Skeletal muscle cell (primary cell): ENCODE data around the gene DOK7.

Experiments used
- DNase-seq: peaks from one replicate; pipeline ENCODE4 v3.0.0-alpha.2; 2010; ENCODE audit warnings: low read depth
- H3K4me3 ChIP-seq: 2 replicates; pipeline ENCODE4 v1.5.1; 2011; ENCODE audit warnings: low read depth, mild to moderate bottlenecking, control low read depth, low read length, moderate library complexity

The DOK7 gene

DNA sequence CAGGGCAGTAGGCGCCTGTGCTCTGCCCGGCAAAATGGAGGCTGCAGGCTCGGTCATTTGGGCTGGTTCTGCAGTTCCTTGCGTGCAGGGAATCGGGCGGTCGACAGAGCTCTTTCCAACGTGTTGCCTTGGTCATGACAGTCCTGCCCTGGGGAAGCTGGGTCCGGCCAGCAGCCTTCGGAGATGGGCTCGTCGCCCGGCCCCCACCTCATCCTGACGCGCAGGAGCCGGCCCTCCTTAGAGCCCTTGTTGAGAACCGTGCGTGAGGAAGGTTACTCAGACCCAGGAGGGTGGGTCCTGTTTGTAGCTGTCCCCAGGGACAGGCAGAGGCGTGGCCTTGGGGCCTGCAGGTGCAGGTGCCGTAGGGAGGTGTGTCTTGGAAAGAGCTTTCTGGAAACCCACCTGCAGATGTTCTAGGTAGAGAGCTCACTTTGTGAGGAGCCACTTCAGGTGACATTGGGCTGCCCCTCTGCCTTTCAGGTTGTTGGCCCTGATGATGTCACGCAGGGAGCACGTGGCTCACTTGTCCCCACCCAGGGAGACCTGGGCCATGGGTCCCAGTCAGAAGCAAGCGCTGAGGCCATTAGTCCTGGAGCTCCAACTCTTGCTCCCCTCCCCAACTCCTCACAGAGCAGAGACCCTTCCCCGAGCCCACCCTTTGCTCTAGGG lies 36.5 kb upstream of the DOK7 start:
- DNase-seq = no peak
- no peak overlapping the region for H3K4me3 ChIP-seq

GRCh38 chr4:3427134-3427476 lies 36.0 kb upstream of the DOK7 start:
- DNase-seq = no peak
- no peak overlapping the region for H3K4me3 ChIP-seq

- H3K4me3 ChIP-seq = no peak overlapping the region
Observed at GRCh38 chr4:3427706-3428446, 35.2 kb upstream of the DOK7 start.

GRCh38 chr4:3429651-3430050 lies 33.5 kb upstream of the DOK7 start:
- no peak for DNase-seq
- H3K4me3 ChIP-seq = no peak overlapping the region

More at GRCh38 chr4:3427706-3428446, 35.2 kb upstream of the DOK7 start:
- DNase-seq = no peak

DNA sequence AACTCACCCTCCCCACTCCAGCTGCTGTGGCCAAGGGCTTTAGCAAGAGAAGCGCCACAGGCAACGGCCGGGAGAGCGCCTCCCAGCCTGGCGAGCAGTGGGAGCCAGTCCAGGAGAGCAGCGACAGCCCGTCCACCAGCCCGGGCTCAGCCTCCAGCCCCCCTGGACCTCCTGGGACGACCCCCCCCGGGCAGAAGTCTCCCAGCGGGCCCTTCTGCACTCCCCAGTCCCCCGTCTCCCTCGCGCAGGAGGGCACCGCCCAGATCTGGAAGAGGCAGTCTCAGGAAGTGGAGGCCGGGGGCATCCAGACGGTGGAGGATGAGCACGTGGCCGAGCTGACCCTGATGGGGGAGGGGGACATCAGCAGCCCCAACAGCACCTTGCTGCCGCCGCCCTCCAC lies 32.6 kb upstream of the DOK7 start:
- H3K4me3 ChIP-seq = no peak overlapping the region
- DNase-seq = no peak

DNA sequence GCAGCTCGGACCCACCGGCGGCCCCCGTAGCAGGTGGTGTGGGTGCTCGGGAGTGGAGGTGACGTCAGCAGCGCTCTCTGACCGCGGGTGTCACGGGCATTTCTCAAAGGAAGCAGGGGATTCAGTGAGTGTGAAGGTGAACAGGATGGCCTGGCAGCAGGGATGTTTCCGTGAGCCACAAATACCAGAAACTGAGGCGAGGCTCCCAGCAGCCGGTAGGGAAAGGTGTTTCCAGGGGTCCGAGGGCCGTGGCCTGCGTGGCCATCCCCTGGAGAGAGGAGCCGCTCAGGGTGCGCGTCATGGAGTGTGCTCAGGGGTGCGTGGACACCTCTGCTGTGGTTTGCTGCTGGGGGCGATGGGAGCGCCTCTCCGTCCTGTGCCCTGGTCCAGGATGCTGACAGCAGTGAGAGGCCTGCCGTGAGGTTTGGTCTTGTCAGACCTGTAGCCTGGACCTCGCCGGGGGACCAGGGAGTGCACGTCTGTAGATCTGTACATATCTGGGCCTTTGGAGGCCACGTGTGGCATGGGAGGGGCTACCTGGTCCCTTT lies 31.6 kb upstream of the DOK7 start:
- no peak for DNase-seq
- H3K4me3 ChIP-seq = no peak overlapping the region

DNA sequence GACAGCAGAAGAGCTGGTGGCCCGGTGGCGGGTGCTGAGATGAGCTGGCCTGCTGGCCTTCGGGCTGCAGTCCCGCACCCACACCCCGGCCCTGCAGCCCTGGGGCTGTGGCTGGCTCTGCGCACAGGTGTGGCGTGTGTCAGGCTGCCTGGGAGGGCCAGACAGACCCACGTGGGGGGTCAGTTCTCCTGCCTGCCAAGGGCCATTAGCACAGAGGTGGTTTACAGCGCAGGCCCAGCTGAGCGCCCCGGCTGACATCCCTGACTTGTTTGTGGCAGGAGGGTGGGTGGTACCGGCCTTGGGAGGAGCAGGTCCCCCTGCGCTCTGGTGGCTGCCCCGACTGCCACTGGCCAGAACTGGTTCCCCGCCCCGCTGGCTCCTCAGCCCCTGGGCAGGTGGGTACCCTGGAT lies 30.7 kb upstream of the DOK7 start:
- H3K4me3 ChIP-seq = no peak overlapping the region
- DNase-seq = no peak

DNA sequence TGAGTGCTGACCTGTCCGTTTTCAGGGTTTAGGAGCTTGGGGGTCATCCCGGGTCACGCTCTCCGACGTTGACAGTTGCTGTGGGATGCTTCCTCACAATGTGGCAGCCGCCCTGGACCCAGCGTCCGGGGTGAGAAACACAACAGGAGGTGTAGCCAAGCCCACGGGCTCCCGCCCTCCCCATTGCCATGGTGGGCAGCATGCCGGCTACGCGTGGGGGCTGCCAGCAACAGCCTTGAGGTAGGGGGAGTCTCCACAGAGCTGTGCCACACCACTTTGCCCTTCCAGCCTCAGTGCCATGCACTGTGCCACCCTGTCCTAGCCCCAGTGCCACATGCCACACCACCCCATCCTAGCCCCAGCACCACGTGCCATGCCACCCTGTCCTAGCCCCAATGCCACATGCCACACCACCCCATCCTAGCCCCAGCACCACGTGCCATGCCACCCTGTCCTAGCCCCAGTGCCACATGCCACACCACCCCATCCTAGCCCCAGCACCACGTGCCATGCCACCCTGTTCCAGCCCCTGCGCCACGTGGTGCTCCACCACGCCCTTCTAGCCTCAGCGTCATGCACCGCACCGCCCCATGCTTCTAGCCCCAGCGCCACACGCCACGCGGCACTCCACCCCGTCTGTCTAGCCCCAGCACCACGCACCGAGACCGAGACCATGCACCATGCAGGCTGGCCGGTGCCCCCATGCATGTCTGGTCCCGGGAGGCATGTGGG lies 29.8 kb upstream of the DOK7 start:
- DNase-seq = no peak
- H3K4me3 ChIP-seq = no peak overlapping the region

GRCh38 chr4:3434881-3435685 lies 28.0 kb upstream of the DOK7 start:
- no peak overlapping the region for H3K4me3 ChIP-seq
- DNase-seq = no peak

DNA sequence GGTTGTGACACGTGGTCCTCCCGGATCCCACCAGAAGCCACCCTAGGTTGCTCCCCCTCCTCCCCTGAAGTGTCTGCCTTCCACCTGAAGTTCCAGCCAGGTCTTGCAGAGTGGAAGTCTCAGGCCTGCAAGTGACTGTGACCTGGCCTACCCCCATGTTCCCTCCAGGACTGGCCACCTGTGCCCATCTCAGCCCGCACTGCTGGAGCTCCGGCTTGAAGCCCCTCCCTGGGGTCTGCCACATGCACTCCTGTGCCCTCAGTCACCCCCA lies 27.5 kb upstream of the DOK7 start:
- no peak overlapping the region for H3K4me3 ChIP-seq
- DNase-seq = no peak

DNA sequence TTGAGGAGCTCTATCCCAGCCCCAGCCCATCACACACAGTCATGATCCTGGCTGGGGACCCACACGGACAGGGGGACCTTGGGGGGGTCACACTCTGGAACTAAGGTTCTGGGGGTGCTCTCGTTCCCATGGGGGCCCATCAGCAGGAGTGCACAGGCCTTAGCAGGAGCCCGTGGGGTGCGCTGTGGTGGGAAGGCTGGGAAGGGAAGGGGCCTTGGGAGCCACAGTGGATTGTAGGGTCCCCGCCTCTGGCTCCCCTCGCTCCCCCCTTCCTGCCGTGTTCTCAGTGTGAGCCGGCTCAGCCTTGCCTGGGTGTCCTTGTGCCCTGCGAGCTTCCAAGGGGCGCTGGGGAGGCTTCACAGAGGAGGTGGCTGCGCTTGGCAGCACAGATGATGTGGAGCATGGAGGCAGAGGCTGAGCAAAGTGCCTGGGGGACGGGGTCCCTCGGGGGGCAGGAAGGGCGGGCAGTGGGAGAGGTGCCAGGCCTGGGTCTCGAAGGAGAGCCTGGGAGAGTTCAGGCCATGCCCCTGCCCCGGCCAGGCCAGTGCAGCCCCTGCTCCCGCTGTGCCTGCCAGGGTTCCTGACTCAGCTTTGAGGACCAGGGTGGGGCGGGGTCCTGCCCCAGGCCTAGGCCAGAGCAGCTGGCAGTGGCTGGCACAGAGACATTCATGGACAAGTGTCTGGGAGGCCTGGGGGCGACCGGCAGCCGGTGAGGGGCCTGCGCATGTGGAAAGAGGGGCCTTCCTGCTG lies 26.9 kb upstream of the DOK7 start:
- no peak for DNase-seq
- no peak overlapping the region for H3K4me3 ChIP-seq

- no peak for DNase-seq
- H3K4me3 ChIP-seq = no peak overlapping the region
Observed at GRCh38 chr4:3436798-3437581, 26.1 kb upstream of the DOK7 start.

DNA sequence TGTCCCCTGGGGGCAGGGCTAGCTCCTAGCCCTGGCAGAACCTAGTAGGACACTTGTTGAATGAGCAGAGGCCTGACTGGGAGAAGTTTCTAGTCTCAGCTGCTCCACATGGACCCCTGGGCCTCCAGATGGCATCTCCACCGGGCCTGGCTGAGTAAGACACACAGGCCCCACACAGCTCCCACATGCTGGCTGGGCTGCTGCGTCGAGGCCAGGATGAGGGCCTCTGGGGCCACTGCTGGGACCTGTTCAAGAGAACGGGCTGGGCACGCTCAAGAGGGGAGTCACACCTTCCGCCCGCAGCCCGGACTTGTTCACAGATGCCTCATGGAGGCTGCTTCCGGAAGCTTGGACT lies 25.5 kb upstream of the DOK7 start:
- DNase-seq = no peak
- no peak overlapping the region for H3K4me3 ChIP-seq

- DNase-seq = no peak
- no peak overlapping the region for H3K4me3 ChIP-seq
Observed at GRCh38 chr4:3437998-3438846, 24.9 kb upstream of the DOK7 start.

- DNase-seq = no peak
- H3K4me3 ChIP-seq = no peak overlapping the region
Observed at GRCh38 chr4:3438847-3439180, 24.3 kb upstream of the DOK7 start.

GRCh38 chr4:3439391-3439790 lies 23.7 kb upstream of the DOK7 start:
- no peak for DNase-seq
- H3K4me3 ChIP-seq = no peak overlapping the region

DNA sequence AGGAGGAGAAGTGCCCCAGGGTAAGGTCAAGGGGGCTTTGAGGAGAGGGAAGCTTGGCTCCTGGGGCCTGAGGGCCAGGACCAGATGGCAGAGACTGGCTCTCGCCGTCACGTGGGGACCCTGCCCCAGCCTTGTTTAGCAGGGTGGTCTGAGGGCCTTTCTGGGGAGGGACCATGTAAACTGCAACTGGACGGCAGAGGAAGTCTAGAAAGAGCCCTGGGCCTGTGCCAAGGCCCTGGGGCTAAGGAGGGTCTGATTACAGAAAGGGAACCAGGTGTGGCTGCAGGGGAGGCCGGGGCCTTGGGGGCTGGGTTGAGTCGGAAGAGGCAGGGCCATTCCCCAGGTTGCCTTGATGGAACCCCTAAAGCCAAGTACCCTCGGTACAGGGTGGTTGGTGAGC lies 23.1 kb upstream of the DOK7 start:
- no peak overlapping the region for H3K4me3 ChIP-seq
- DNase-seq = no peak

GRCh38 chr4:3440979-3441500 lies 22.1 kb upstream of the DOK7 start:
- no peak overlapping the region for H3K4me3 ChIP-seq
- no peak for DNase-seq
